Measurements from ENCODE around the gene SLC35G6. TPM values are rescaled to one million over a fixed set of nuclear protein-coding genes. Genes with fewer than 3 reads are reported as not detected.

Gene SLC35G6
- total RNA-seq, 2 donors from 2014 or later, result not detected

- ATAC-seq (replicated peaks), result no peak
- Mint-ChIP-seq H3K36me3 (ENCODE audit: low read depth) (peaks cover 100% of the 10 kb centered on the region), H3K9me3 (no peaks in the 10 kb centered on the region), H3K4me1 (peaks cover 23% of the 10 kb centered on the region), H3K27ac (no peak overlapping the region), H3K27me3 (no peaks in the 10 kb centered on the region), H3K4me3 (no peak overlapping the region)
These were observed 16.4 kb downstream of the SLC35G6 start for GRCh38 chr17:7497636-7498035.

- Mint-ChIP-seq H3K36me3 (ENCODE audit: low read depth) (peaks cover 100% of the 10 kb centered on the region), H3K4me3 (no peak overlapping the region), H3K4me1 (peaks cover 11% of the 10 kb centered on the region), H3K27ac (no peak overlapping the region), H3K27me3 (no peaks in the 10 kb centered on the region), H3K9me3 (no peaks in the 10 kb centered on the region)
- no peak for ATAC-seq (replicated peaks)
These were observed 17.9 kb downstream of the SLC35G6 start for GRCh38 chr17:7499161-7499560.

DNA sequence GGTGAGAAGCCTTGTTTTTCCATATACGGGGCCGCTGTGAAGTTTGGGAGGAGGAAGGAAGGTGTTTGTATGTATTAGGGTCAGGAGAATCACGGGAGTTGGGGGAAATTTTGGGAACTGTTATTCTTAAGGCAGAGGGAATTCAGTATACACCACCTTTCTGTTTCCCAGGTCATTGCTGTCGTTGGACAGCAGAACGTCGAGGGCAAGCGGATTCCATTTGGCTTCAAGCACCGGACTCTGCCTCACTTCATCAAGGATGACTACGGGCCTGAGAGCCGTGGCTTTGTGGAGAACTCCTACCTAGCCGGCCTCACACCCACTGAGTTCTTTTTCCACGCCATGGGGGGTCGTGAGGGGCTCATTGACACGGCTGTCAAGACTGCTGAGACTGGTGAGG is 20.5 kb downstream of the SLC35G6 start:
- peaks cover 5% of the 10 kb centered on the region for H3K4me1 Mint-ChIP-seq
- no peak overlapping the region for H3K4me3 Mint-ChIP-seq
- H3K36me3 Mint-ChIP-seq (ENCODE audit: low read depth), result peaks cover 100% of the 10 kb centered on the region
- H3K9me3 Mint-ChIP-seq, result no peaks in the 10 kb centered on the region
- H3K27me3 Mint-ChIP-seq, result no peaks in the 10 kb centered on the region
- no peak overlapping the region for H3K27ac Mint-ChIP-seq
- ATAC-seq (replicated peaks), result no peak

- H3K36me3 Mint-ChIP-seq (ENCODE audit: low read depth), result peaks cover 100% of the 10 kb centered on the region
- H3K27me3 Mint-ChIP-seq, result no peaks in the 10 kb centered on the region
- H3K9me3 Mint-ChIP-seq, result no peaks in the 10 kb centered on the region
- no peak overlapping the region for H3K4me3 Mint-ChIP-seq
- no peaks in the 10 kb centered on the region for H3K4me1 Mint-ChIP-seq
- no peak for ATAC-seq (replicated peaks)
- no peak overlapping the region for H3K27ac Mint-ChIP-seq
These were observed 21.1 kb downstream of the SLC35G6 start for GRCh38 chr17:7502171-7502847.

GRCh38 chr17:7502987-7503386 is 21.7 kb downstream of the SLC35G6 start:
- Mint-ChIP-seq H3K4me1 (no peaks in the 10 kb centered on the region), H3K9me3 (no peaks in the 10 kb centered on the region), H3K36me3 (ENCODE audit: low read depth) (peaks cover 100% of the 10 kb centered on the region), H3K27ac (no peak overlapping the region), H3K4me3 (no peak overlapping the region), H3K27me3 (no peaks in the 10 kb centered on the region)
- no peak for ATAC-seq (replicated peaks)

- no peaks in the 10 kb centered on the region for H3K9me3 Mint-ChIP-seq
- no peaks in the 10 kb centered on the region for H3K27me3 Mint-ChIP-seq
- no peaks in the 10 kb centered on the region for H3K4me1 Mint-ChIP-seq
- H3K27ac Mint-ChIP-seq, result no peak overlapping the region
- no peak for ATAC-seq (replicated peaks)
- H3K36me3 Mint-ChIP-seq (ENCODE audit: low read depth), result peaks cover 100% of the 10 kb centered on the region
- H3K4me3 Mint-ChIP-seq, result no peak overlapping the region
These were observed 22.3 kb downstream of the SLC35G6 start for GRCh38 chr17:7503521-7503920.

DNA sequence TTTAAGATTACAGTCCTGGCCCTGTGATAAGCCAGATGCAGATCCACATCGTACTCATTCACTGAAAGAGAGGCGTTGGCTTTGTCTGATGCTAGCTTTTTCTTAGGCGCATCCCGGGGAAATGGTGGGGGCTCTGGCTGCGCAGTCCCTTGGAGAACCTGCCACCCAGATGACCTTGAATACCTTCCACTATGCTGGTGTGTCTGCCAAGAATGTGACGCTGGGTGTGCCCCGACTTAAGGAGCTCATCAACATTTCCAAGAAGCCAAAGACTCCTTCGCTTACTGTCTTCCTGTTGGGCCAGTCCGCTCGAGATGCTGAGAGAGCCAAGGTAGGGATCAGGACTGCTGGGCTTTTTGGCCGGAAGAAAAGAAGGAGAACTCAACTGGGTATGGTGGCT is 26.9 kb downstream of the SLC35G6 start:
- Mint-ChIP-seq H3K9me3 (no peaks in the 10 kb centered on the region), H3K27me3 (no peaks in the 10 kb centered on the region), H3K4me1 (no peaks in the 10 kb centered on the region), H3K4me3 (no peak overlapping the region), H3K27ac (peak overlapping the region; percentile 54), H3K36me3 (ENCODE audit: low read depth) (peaks cover 100% of the 10 kb centered on the region)
- ATAC-seq (replicated peaks), result no peak

- no peak for ATAC-seq (replicated peaks)
- no peaks in the 10 kb centered on the region for H3K27me3 Mint-ChIP-seq
- no peaks in the 10 kb centered on the region for H3K9me3 Mint-ChIP-seq
- H3K4me1 Mint-ChIP-seq, result no peaks in the 10 kb centered on the region
- H3K4me3 Mint-ChIP-seq, result no peak overlapping the region
- H3K27ac Mint-ChIP-seq, result peak overlapping the region; percentile 54
- peaks cover 100% of the 10 kb centered on the region for H3K36me3 Mint-ChIP-seq (ENCODE audit: low read depth)
These were observed 27.6 kb downstream of the SLC35G6 start for GRCh38 chr17:7508846-7509245.

- H3K4me1 Mint-ChIP-seq, result no peaks in the 10 kb centered on the region
- H3K27me3 Mint-ChIP-seq, result no peaks in the 10 kb centered on the region
- H3K36me3 Mint-ChIP-seq (ENCODE audit: low read depth), result peaks cover 100% of the 10 kb centered on the region
- ATAC-seq (replicated peaks), result no peak
- no peaks in the 10 kb centered on the region for H3K9me3 Mint-ChIP-seq
- no peak overlapping the region for H3K4me3 Mint-ChIP-seq
- peak overlapping the region; percentile 61 for H3K27ac Mint-ChIP-seq
These were observed 28.7 kb downstream of the SLC35G6 start for GRCh38 chr17:7509937-7510336.

DNA sequence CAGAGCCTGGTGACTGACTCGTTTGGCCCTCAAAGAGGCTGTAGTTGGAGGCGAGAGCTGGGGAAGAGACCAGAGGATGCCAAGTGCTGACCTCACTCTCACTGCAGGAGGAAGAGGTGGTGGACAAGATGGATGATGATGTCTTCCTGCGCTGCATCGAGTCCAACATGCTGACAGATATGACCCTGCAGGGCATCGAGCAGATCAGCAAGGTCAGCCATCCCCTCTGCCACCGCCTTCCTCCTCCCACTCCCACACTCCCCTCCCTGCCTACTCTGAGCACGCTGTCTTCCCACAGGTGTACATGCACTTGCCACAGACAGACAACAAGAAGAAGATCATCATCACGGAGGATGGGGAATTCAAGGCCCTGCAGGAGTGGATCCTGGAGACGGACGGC is 29.9 kb downstream of the SLC35G6 start:
- ATAC-seq (replicated peaks), result no peak
- no peaks in the 10 kb centered on the region for H3K27me3 Mint-ChIP-seq
- H3K36me3 Mint-ChIP-seq (ENCODE audit: low read depth), result peaks cover 96% of the 10 kb centered on the region
- H3K4me3 Mint-ChIP-seq, result no peak overlapping the region
- H3K27ac Mint-ChIP-seq, result peak overlapping the region; percentile 61
- no peaks in the 10 kb centered on the region for H3K4me1 Mint-ChIP-seq
- no peaks in the 10 kb centered on the region for H3K9me3 Mint-ChIP-seq

DNA sequence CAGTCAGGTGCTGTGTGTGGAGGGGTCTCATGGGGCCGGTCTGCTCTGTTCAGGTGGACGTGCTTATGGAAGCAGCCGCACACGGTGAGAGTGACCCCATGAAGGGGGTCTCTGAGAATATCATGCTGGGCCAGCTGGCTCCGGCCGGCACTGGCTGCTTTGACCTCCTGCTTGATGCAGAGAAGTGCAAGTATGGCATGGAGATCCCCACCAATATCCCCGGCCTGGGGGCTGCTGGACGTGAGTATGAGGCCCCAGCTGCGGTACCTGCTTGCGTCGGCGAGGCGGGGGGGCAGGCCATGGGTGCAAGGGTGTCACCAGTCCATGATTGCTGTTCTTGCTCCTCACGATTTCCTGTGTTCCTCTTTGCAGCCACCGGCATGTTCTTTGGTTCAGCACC is 30.9 kb downstream of the SLC35G6 start:
- Mint-ChIP-seq H3K4me1 (no peaks in the 10 kb centered on the region), H3K4me3 (no peak overlapping the region), H3K27ac (no peak overlapping the region), H3K9me3 (no peaks in the 10 kb centered on the region), H3K36me3 (ENCODE audit: low read depth) (peaks cover 89% of the 10 kb centered on the region), H3K27me3 (no peaks in the 10 kb centered on the region)
- no peak for ATAC-seq (replicated peaks)

GRCh38 chr17:7512824-7513540 is 31.7 kb downstream of the SLC35G6 start:
- H3K36me3 Mint-ChIP-seq (ENCODE audit: low read depth), result peaks cover 80% of the 10 kb centered on the region
- no peaks in the 10 kb centered on the region for H3K9me3 Mint-ChIP-seq
- no peak overlapping the region for H3K4me3 Mint-ChIP-seq
- H3K4me1 Mint-ChIP-seq, result no peaks in the 10 kb centered on the region
- H3K27ac Mint-ChIP-seq, result peak overlapping the region; percentile 61
- H3K27me3 Mint-ChIP-seq, result no peaks in the 10 kb centered on the region
- ATAC-seq (replicated peaks), result no peak

DNA sequence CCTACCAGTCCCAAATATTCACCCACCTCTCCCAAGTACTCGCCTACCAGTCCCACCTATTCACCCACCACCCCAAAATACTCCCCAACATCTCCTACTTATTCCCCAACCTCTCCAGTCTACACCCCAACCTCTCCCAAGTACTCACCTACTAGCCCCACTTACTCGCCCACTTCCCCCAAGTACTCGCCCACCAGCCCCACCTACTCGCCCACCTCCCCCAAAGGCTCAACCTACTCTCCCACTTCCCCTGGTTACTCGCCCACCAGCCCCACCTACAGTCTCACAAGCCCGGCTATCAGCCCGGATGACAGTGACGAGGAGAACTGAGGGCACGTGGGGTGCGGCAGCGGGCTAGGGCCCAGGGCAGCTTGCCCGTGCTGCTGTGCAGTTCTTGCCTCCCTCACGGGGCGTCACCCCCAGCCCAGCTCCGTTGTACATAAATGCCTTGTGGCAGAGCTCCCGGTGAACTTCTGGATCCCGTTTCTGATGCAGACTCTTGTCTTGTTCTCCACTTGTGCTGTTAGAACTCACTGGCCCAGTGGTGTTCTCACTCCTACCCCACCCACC is 32.7 kb downstream of the SLC35G6 start:
- H3K27me3 Mint-ChIP-seq, result no peaks in the 10 kb centered on the region
- ATAC-seq (replicated peaks), result no peak
- H3K4me3 Mint-ChIP-seq, result no peak overlapping the region
- H3K9me3 Mint-ChIP-seq, result no peaks in the 10 kb centered on the region
- H3K36me3 Mint-ChIP-seq (ENCODE audit: low read depth), result peaks cover 71% of the 10 kb centered on the region
- no peaks in the 10 kb centered on the region for H3K4me1 Mint-ChIP-seq
- peak overlapping the region; percentile 61 for H3K27ac Mint-ChIP-seq

DNA sequence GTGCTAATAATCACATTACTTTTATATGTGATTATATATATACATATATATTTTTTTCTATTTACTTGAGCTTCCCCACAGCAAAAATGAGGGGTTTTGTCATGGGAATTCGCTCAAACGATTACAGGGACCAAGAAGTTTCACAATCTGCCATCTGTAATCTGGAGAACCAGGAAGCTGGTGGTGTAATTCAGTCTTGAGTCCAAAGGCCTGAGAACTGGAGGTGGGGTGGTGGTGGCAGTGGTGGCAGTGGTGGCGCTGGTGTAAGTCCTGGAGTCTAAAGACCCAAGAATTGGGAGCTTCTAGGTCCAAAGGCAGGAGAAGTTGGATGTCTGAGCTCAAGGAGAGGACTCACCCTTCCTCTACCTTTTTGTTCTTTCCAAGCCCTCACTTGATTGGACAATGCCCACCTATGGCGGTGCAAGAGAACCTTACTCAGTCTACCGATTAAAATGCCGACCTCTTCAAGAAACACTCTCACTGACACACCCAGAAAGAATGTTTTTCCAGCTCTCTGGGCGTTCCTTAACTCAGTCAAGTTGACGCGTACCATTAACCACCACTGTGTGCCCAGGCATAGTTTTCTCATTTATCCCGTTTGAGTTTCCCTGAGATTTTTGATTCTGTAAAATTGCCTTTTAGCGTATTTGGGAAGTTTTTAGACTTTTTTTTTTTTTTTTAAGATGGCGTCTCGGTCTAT is 34.8 kb downstream of the SLC35G6 start:
- peaks cover 49% of the 10 kb centered on the region for H3K36me3 Mint-ChIP-seq (ENCODE audit: low read depth)
- H3K27ac Mint-ChIP-seq, result no peak overlapping the region
- H3K27me3 Mint-ChIP-seq, result no peaks in the 10 kb centered on the region
- H3K4me1 Mint-ChIP-seq, result no peaks in the 10 kb centered on the region
- no peak for ATAC-seq (replicated peaks)
- no peak overlapping the region for H3K4me3 Mint-ChIP-seq
- no peaks in the 10 kb centered on the region for H3K9me3 Mint-ChIP-seq

DNA sequence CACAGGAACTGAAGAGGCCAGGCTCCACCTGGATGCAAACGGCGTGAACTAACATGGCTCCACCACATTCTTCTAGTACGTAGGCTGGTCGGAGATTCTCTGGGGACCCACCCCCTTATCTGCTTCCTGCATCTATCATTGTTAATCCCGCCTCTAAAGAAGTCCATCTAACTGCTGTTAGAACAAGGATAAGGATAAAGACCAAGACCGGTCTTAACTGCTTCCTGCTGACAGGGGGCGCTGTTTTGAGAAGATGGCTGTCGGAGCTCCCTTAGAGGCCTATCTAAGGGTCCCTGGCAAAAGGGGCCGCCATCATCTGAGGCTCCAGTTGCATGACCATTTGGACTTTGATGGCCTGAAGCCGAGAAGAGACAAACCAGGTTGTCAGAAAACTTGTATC is 41.8 kb downstream of the SLC35G6 start:
- peak; percentile 76 for ATAC-seq (replicated peaks)
- peaks cover 6% of the 10 kb centered on the region for H3K4me1 Mint-ChIP-seq
- H3K27me3 Mint-ChIP-seq, result no peaks in the 10 kb centered on the region
- no peaks in the 10 kb centered on the region for H3K36me3 Mint-ChIP-seq (ENCODE audit: low read depth)
- H3K27ac Mint-ChIP-seq, result no peak overlapping the region
- no peaks in the 10 kb centered on the region for H3K9me3 Mint-ChIP-seq
- no peak overlapping the region for H3K4me3 Mint-ChIP-seq
